Peyer's patch (tissue), 4 donors: ENCODE measurements around the gene HSP90AB1. TPM values are rescaled to one million over a fixed set of nuclear protein-coding genes. Genes with fewer than 3 reads are reported as not detected.
A peak's percentile ranks its signal among the peaks of the same experiment; 100 is the strongest.

Experiments used
- DNase-seq, 3 donors: peaks; one replicate each; pipeline ENCODE4 v3.0.0-alpha.2; 2017 to 2019
- H3K27ac ChIP-seq, 4 donors: fragments of 200-600 bp; sonication (generic); one replicate each; pipeline ENCODE4 v1.5.1; 2016 to 2019
- H3K27me3 ChIP-seq, 2 donors: fragments of 200-600 bp; sonication (generic); one replicate each; pipeline ENCODE4 v1.5.1; 2019
- H3K36me3 ChIP-seq, 3 donors: fragments of 200-600 bp; sonication (generic); one replicate each; pipeline ENCODE4 v1.5.1; 2016 to 2019
- H3K4me1 ChIP-seq, 4 donors: fragments of 200-600 bp; sonication (generic); one replicate each; pipeline ENCODE4 v1.5.1; 2016 to 2019
- H3K4me3 ChIP-seq, 4 donors: fragments of 200-600 bp; sonication (generic); 1 replicate in 3 of 4; 2 replicates in 1 of 4; pipeline ENCODE4 v1.5.1; 2016 to 2019; ENCODE audit warnings: mild to moderate bottlenecking in 1 of 4
- H3K9me3 ChIP-seq, 4 donors: fragments of 200-600 bp; sonication (generic); one replicate each; pipeline ENCODE4 v1.5.1; 2016 to 2019; ENCODE audit warnings: mild to moderate bottlenecking in 1 of 4
- POLR2A ChIP-seq, 2 donors: fragments of 450-650 bp; IDR thresholded peaks; one replicate each; pipeline ENCODE4 v1.5.1; 2017; ENCODE audit warnings: antibody characterized with exemption in 2 of 2, mild to moderate bottlenecking in 2 of 2, moderate library complexity in 2 of 2
- total RNA-seq, 4 donors: library from RNA; depleted of rRNA; stranded (reverse); fragments of >200 nt; gene quantifications; one replicate each; pipeline ENCODE4 v1.1.0, GENCODE V29; 2016
- TF ChIP-seq, protein P1 (sequence below), 6 experiments: fragments of 450-650 bp in 4 of 6; fragments of 200-600 bp in 2 of 6; sonication (generic) in 1 of 6; IDR thresholded peaks; one replicate each; pipeline ENCODE4 v1.5.1; 2017 to 2019; ENCODE audit warnings: antibody characterized with exemption in 6 of 6, mild to moderate bottlenecking in 3 of 6, moderate library complexity in 1 of 6

The HSP90AB1 gene
- total RNA-seq, 4 donors from 2014 or later: 181 to 330 (median 254) TPM

DNA sequence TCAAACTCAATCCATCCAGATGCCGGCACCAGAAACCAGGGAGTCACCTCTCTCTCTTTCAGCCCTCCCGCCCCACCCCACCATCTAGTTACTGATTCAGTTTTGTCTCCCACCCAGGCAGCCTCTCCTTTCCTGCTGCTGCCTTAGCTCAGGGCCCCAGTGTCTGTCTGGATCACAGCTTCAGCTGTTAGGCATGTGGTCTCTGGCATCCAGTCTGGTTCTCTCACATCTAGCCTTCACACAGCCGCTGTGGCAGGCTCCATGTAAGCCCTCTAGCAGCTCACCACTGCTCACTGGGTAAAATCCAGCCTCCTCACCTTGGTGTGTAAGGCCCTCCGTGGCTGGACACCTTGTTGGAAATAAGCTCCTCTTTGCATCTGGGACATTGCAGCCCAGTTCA is 44.9 kb downstream of the HSP90AB1 start:
- Histone ChIP-seq H3K36me3 (no peaks in the 10 kb centered on the region), H3K27ac (no peak overlapping the region), H3K9me3 (no peaks in the 10 kb centered on the region), H3K4me3 (no peak overlapping the region), H3K4me1 (peaks cover 0 to under 1% (median 0%) of the 10 kb centered on the region in 4 donors), H3K27me3 (peaks cover 0 to 8% of the 10 kb centered on the region in 2 donors)
- TF ChIP-seq, protein P1, sequence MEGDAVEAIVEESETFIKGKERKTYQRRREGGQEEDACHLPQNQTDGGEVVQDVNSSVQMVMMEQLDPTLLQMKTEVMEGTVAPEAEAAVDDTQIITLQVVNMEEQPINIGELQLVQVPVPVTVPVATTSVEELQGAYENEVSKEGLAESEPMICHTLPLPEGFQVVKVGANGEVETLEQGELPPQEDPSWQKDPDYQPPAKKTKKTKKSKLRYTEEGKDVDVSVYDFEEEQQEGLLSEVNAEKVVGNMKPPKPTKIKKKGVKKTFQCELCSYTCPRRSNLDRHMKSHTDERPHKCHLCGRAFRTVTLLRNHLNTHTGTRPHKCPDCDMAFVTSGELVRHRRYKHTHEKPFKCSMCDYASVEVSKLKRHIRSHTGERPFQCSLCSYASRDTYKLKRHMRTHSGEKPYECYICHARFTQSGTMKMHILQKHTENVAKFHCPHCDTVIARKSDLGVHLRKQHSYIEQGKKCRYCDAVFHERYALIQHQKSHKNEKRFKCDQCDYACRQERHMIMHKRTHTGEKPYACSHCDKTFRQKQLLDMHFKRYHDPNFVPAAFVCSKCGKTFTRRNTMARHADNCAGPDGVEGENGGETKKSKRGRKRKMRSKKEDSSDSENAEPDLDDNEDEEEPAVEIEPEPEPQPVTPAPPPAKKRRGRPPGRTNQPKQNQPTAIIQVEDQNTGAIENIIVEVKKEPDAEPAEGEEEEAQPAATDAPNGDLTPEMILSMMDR (IDR thresholded peaks at IDR 0.05): no peak
- TF ChIP-seq POLR2A (IDR thresholded peaks at IDR 0.05): no peak
- no peak for DNase-seq

DNA sequence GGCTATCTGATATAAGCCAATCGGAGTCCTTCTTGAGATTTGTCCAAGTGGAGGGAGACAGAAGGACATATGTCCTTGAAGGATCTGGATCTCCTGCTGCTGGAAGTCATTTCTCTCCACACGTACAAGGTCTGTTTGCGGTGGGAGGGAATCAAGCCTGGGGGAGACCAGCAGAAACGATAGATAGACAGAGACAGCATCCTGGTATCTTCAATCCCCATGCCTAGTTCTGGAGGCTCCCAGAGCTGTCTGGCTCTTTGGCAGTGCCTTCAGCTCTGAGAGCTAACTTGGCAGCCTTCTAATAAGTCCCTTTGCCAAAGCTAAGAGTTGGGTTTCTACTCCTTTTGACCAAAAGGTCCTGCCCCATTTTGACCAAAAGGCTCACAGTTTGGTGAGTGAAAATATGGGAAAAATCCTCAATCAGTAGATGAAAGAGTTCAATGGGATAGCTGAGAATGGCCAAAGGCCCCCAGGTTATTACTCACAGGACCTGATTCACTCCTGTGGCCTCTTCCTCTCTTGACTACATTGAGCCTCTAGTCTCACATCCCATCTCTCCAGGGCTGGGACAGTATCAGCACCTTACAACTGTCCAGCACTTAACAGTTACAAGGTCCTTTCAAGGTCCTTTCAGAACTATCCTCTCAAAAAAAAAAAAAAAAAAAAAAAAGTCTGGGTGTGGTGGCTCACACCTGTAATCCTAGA is 45.9 kb downstream of the HSP90AB1 start:
- H3K27ac ChIP-seq: no peak overlapping the region
- TF ChIP-seq, protein P1 (IDR thresholded peaks at IDR 0.05): no peak
- no peak for TF ChIP-seq POLR2A (IDR thresholded peaks at IDR 0.05)
- DNase-seq: no peak
- peaks cover 0 to 14% of the 10 kb centered on the region in 2 donors for H3K27me3 ChIP-seq
- no peaks in the 10 kb centered on the region for H3K36me3 ChIP-seq
- H3K4me3 ChIP-seq: no peak overlapping the region
- H3K4me1 ChIP-seq: peaks cover under 1 to 10% (median 7%) of the 10 kb centered on the region in 4 donors
- H3K9me3 ChIP-seq: no peaks in the 10 kb centered on the region

DNA sequence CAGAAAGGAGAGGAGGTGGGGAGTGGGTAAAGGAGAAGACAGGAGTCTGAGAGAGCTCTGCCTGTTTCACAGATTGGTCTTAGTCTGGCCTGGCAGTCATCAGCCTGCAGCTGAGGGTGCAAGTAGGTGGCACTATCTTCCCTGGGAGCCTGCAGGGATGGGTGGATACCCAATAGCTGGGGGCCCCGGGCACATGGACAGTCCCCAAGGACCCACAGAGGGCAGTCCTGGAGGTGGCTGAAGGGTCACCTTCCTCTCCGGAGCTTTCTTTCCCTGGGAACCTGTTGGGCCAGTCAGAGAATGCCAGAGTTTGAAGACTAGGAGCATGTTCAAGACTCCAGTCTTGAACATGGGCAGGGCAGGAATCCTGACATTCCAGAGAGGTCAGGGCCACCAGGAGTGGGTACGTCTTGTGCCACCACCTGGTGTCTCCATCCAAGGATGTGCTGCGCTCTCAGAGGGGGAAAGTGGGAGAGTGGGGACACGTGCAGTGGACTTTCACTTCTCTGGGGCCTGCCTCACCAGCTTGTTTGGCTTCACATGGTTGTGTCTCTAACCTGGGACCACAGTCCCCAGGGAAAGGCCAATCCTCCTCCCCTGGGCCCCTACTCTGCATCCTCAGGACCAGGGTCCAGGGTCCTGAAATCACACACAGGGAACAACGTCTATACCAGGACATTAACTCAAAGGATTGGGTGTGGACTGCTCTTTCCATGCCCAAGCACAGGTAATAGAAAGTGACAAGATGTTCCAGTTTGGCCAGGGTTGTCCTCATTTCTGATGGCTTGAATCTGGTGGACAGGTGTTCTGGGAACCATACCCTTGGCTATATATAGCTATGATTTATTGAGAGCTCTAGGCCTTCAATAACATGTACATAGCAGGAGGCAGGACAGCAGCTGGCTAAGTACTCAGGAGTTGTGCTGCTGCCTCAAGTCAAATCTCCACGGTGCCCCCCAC is 48.2 kb downstream of the HSP90AB1 start:
- Histone ChIP-seq H3K4me3 (no peak overlapping the region), H3K36me3 (no peaks in the 10 kb centered on the region), H3K27ac (no peak overlapping the region), H3K9me3 (no peaks in the 10 kb centered on the region), H3K27me3 (peaks cover 0 to 14% of the 10 kb centered on the region in 2 donors), H3K4me1 (peaks cover 2 to 15% (median 9%) of the 10 kb centered on the region in 4 donors)
- no peak for DNase-seq
- TF ChIP-seq, protein P1 (IDR thresholded peaks at IDR 0.05): no peak
- no peak for TF ChIP-seq POLR2A (IDR thresholded peaks at IDR 0.05)

DNA sequence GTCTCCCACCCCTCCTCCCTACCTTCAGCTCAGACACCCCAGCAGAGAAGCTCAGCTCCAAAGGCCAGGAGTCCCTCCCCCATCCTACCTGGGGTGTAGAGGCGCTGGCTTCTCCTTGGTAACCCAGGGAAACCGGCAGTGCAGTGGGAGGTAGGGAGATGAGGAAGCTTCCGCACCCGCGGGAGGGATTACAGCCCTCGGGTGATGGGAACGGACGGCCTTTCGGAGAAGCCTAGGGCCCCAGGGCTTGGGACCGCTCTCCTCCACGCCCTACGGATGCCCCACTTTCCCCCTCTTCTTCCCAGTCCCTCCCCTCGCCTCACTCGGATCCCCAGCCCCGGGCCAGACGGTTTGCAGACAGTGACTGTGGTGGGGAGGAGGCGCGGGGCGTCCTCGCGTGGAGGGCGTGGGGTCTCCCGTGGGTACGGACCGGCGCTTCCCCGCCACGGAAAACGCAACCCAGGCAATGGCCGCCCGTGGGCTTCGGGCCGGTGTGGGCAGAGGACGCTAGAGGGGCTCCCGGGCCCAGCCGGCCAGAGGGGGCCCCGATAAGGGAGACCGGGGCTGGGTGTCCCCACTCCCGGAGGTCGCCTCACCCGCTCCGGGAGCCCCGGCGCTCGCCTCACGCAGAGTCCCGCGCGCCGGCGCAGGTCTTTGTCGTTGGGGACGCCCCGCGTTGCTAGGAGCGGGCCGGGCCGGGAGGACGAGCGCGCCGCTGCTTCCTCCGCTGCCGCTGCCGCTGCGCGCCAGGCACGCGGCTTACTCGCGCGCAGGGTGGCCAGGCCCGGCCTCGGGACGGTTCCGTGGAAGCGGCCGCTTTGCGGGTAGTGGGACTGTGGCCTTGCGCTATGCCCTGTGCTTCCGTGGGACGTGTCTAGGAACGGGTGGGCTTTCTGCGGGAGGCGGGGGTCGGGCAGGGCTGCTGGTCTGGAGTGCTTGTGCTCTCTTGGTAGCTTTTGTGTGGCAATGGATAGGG is 50.5 kb downstream of the HSP90AB1 start:
- Histone ChIP-seq H3K4me1 (peaks cover 2 to 15% (median 9%) of the 10 kb centered on the region in 4 donors), H3K27me3 (peaks cover 0 to 14% of the 10 kb centered on the region in 2 donors), H3K9me3 (no peaks in the 10 kb centered on the region), H3K27ac (no peak overlapping the region), H3K36me3 (peaks cover 0 to 21% (median 0%) of the 10 kb centered on the region in 3 donors), H3K4me3 (peak overlapping the region; percentile 18 to 58 (median 48))
- TF ChIP-seq, protein P1 (IDR thresholded peaks at IDR 0.05): no peak
- TF ChIP-seq POLR2A (IDR thresholded peaks at IDR 0.05): no peak
- no peak for DNase-seq
